ENCODE data around the gene MED10. TPM values are rescaled to one million over a fixed set of nuclear protein-coding genes. Genes with fewer than 3 reads are reported as not detected.

MED10 gene, protein sequence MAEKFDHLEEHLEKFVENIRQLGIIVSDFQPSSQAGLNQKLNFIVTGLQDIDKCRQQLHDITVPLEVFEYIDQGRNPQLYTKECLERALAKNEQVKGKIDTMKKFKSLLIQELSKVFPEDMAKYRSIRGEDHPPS
- total RNA-seq = 7.9 and 9.0 TPM in 2 replicates

DNA sequence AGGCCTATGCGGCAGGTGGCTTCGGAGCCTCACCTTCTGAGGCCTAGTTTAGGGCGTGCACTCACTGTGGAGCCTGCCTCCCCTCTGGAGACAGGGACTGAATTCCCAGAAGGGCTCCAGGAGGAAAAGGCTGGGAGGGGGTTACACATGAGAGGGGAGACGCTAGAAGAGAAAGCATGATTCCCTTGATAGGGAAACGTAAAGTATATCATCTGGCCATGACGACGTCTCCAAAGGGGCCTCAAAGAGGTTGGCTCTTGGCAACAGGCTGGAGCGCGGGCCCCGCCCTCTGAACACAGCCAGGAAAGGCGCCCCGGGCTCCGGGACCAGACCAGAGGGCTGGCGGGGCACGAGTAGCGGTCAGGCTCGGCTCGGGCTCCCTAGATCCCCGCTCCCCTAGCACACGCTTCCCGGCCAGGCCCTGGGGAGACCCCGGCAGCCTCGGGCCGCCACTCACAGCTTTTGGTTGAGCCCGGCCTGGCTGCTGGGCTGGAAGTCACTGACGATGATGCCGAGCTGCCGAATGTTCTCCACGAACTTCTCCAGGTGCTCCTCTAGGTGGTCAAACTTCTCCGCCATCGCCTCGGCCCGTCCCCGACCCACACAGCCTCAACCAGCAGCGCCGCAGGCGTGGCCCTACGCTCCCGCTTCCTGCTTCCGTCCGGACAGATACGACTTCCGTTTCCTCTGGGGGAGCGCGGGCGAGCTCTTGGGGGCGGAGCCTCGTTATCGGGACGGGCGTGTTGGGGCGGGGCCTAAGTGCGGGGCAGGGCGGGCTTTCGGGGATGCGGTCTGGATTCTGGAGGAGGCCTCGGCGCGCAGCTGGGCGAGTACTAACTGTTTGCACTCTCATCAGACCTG lies at the start of gene MED10:
TSS of gene MED10 (minus strand) at position 643 of the 861 bp plus-strand sequence. CDS start at position 579, 64 bp downstream.

Other genes with a start within 250 kb of the MED10 start
- gene UBE2QL1, start 70.3 kb upstream of the MED10 start, total RNA-seq = not detected in 2 replicates